ENCODE data around the gene PTPRF. TPM values are rescaled to one million over a fixed set of nuclear protein-coding genes. Genes with fewer than 3 reads are reported as not detected.

PTPRF gene
- total RNA-seq, 1 experiment from 2014 or later, result 110 TPM

DNA sequence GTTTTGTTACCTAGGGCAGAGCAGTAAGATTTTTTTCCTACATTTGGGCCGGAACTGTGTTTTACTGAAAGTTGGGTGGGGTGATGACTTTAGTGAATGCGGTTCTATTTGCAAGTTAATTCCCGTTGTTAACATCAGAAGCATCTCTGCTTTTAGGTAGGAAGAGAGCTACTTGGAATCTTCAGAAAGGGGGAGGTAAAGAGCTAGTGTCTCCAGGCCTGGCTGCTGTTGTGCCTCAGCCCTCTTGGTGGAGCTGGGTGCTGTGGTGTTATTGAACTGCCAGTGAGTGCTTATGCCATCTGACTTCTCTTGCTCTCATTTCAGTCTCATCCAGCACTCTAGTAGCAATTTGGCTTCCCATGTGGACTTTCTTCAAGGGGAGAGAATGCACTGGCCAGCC, 122.7 kb downstream of the PTPRF start:
- TF ChIP-seq EZH2 (IDR thresholded peaks at IDR 0.05; ENCODE audit: borderline replicate concordance, low read depth, low read length, poor library complexity, severe bottlenecking), result no peak
- TF ChIP-seq CTCF (conservative IDR thresholded peaks at IDR 0.05; ENCODE audit: low read depth, low read length), result peak; percentile 35
- H3K4me3 ChIP-seq (ENCODE audit: low read depth, low read length, poor library complexity, severe bottlenecking), result no peak overlapping the region
- no peaks in the 10 kb centered on the region for H3K27me3 ChIP-seq (replicated peaks; ENCODE audit: insufficient read depth, low read depth, low read length, poor library complexity)
- no peaks in the 10 kb centered on the region for H3K9me3 ChIP-seq (ENCODE audit: low read depth, low read length, poor library complexity, severe bottlenecking)
- CTCF ChIA-PET, result interaction anchor here (0.6 to 1.0 kb wide), 2 partner anchors 281 to 541 kb away, joined by 3 to 7 read pairs; no protein-coding TSS in a partner anchor
- peaks cover 10% of the 10 kb centered on the region for H3K4me1 ChIP-seq (ENCODE audit: insufficient read depth, low read length, poor library complexity, severe bottlenecking)
- H3K27ac ChIP-seq (ENCODE audit: low read depth, low read length, poor library complexity, severe bottlenecking), result no peak overlapping the region
- intact Hi-C loops (cut with micrococcal nuclease; ENCODE audit: unreplicated experiment), result no loop called here
- no TSS peak for BruUV-seq (replicated peaks)
- POLR2A ChIA-PET (ENCODE audit: low non-redundant PET), result no interaction called here
- DNase-seq (ENCODE audit: low spot score), result peak; percentile 55
- peaks cover 58% of the 10 kb centered on the region for H3K36me3 ChIP-seq (ENCODE audit: insufficient read depth, low read length, poor library complexity, severe bottlenecking)

GRCh38 chr1:43653893-43654292, 123.2 kb downstream of the PTPRF start:
- CTCF ChIA-PET, result interaction anchor here (1.0 kb wide), 1 partner anchor 281 kb away, joined by 3 read pairs; no protein-coding TSS in a partner anchor
- BruUV-seq (replicated peaks), result no TSS peak

GRCh38 chr1:43655953-43656352, 125.3 kb downstream of the PTPRF start:
- CTCF ChIA-PET, result no interaction called here
- TF ChIP-seq CTCF (conservative IDR thresholded peaks at IDR 0.05; ENCODE audit: low read depth, low read length), result no peak
- no peak for TF ChIP-seq EZH2 (IDR thresholded peaks at IDR 0.05; ENCODE audit: borderline replicate concordance, low read depth, low read length, poor library complexity, severe bottlenecking)

More at GRCh38 chr1:43653893-43654292, 123.2 kb downstream of the PTPRF start:
- H3K27me3 ChIP-seq (replicated peaks; ENCODE audit: insufficient read depth, low read depth, low read length, poor library complexity), result no peaks in the 10 kb centered on the region
- TF ChIP-seq EZH2 (IDR thresholded peaks at IDR 0.05; ENCODE audit: borderline replicate concordance, low read depth, low read length, poor library complexity, severe bottlenecking) (no peak), CTCF (conservative IDR thresholded peaks at IDR 0.05; ENCODE audit: low read depth, low read length) (no peak)
- peaks cover 10% of the 10 kb centered on the region for H3K4me1 ChIP-seq (ENCODE audit: insufficient read depth, low read length, poor library complexity, severe bottlenecking)
- POLR2A ChIA-PET (ENCODE audit: low non-redundant PET), result no interaction called here
- H3K9me3 ChIP-seq (ENCODE audit: low read depth, low read length, poor library complexity, severe bottlenecking), result no peaks in the 10 kb centered on the region
- H3K27ac ChIP-seq (ENCODE audit: low read depth, low read length, poor library complexity, severe bottlenecking), result no peak overlapping the region
- DNase-seq (ENCODE audit: low spot score), result no peak
- H3K4me3 ChIP-seq (ENCODE audit: low read depth, low read length, poor library complexity, severe bottlenecking), result no peak overlapping the region
- peaks cover 64% of the 10 kb centered on the region for H3K36me3 ChIP-seq (ENCODE audit: insufficient read depth, low read length, poor library complexity, severe bottlenecking)
- intact Hi-C loops (cut with micrococcal nuclease; ENCODE audit: unreplicated experiment), result no loop called here

More at GRCh38 chr1:43655953-43656352, 125.3 kb downstream of the PTPRF start:
- Histone ChIP-seq H3K9me3 (ENCODE audit: low read depth, low read length, poor library complexity, severe bottlenecking) (no peaks in the 10 kb centered on the region), H3K27ac (ENCODE audit: low read depth, low read length, poor library complexity, severe bottlenecking) (no peak overlapping the region), H3K36me3 (ENCODE audit: insufficient read depth, low read length, poor library complexity, severe bottlenecking) (peaks cover 85% of the 10 kb centered on the region), H3K4me1 (ENCODE audit: insufficient read depth, low read length, poor library complexity, severe bottlenecking) (peaks cover 10% of the 10 kb centered on the region), H3K27me3 (replicated peaks; ENCODE audit: insufficient read depth, low read depth, low read length, poor library complexity) (no peaks in the 10 kb centered on the region), H3K4me3 (ENCODE audit: low read depth, low read length, poor library complexity, severe bottlenecking) (no peak overlapping the region)
- intact Hi-C loops (cut with micrococcal nuclease; ENCODE audit: unreplicated experiment), result no loop called here
- BruUV-seq (replicated peaks), result no TSS peak
- POLR2A ChIA-PET (ENCODE audit: low non-redundant PET), result no interaction called here
- DNase-seq (ENCODE audit: low spot score), result no peak
